ENCODE data around the gene RARB.

The RARB gene

DNA sequence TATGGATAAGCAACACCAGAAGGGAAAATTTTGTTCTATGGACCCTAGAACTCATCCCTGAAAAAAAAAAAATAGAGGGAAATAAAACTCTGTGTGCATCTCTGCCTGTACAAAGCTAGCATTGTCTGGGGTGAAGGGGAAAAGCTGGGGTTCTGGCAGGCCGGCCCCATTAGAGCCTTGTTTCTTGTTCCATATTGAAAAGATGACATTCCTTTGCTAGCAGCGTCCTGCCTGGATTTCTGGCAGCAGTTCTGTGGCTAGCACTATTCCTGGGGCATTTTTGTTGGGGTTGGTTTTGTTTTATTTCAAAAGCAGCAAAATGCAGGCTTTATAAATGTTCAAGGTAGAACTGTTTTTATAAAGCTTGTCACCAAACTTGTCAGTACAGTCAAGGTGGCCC is 45.2 kb downstream of the RARB start:
- DNase-seq = no peak

DNA sequence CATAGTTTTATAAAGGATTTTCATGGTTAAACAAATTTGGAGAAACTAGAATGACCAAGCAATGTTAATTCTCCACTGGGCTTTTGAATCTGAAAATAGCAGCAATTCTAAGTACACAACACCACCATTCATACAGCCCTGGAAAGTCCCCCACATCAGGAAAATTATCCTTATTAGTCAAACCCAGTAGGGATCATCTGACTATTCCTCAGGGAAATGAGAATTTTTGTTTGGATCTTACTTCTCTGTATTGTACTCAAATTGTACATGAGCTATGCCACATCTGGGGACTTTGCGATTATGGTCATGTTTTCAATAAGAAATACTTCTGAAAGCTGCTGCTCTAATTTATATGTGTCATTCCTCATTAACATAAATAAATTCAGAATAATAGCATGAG is 46.0 kb downstream of the RARB start:
- DNase-seq = no peak

DNA sequence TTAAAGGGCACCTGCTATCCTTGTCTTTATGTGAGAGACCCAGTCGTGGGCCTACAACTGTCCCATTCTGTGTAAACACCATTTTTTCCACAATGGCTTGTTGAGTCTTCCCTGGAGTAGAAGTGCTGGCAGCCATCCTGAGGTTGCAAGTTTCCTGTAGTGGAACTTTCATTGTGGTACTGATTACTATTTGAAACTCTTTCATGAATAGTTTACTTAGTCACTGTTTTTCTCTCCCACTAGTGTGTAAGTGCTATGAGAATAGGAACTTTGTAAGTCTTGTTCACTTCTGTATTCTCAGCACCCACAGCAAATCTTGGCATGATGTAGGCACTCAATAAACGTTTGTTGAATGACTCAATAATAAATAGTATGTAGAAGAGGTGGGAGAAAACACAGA is 48.6 kb downstream of the RARB start:
- DNase-seq = no peak

DNA sequence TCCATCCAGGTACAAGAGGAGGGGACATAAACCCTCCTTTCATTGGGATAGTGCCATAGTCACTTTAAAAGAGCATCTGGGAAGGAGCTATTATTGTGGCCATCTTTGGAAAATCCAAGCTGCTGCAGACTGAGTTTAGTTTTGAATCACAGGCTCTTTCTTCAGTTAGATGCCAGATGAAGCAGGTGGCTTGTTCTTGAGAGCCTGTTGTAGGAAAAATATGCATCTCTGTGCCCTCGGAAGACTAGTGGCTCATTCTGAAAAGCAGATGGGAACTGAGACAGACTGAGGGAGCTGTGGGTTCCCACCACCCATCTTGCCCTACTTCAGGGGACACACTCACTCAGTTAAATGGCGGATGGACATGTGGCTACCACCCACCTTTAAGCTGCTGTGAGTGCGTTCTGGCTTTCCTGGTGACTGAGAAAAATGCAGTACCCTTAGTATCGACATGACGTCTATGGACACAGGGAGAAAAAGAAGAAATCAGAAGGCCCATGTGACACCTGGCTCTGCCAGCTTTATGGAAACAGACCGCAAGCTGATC is 50.2 kb downstream of the RARB start:
- no peak for DNase-seq

DNA sequence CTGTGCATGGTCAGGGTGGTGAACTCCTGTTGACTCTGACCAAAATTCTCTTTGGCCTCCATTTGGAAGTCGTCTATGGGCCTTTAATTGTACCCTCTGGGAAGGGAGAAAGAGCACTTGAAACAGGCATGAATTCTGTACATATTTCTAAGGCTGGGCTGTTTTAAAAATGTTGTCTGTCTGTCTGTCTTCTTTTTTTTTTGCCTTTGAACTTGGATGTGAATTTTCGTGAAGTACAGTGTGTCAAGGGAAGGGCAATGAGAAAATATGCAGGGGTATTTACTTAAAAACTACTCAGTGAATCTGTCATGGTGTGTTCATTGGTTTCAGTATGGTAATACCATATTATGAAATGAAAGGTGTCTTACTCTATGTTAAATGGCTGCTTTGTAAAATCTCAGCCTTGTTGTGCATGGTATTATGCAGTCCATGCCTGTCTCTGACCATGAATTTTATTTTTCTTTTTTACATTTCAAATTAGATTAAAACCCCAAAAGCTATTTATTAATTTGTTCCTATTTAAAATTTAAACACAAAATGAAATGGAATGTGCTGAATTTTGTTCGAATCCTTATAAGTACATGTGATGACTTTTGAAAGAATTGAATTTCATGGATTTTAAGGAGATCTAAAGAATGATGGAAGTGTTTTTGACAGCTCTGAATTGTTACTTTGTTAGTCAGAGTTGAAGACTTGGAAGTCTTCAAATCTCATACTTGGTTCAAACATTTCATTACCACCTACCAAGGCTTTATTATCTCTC is 51.1 kb downstream of the RARB start:
- no peak for DNase-seq

DNA sequence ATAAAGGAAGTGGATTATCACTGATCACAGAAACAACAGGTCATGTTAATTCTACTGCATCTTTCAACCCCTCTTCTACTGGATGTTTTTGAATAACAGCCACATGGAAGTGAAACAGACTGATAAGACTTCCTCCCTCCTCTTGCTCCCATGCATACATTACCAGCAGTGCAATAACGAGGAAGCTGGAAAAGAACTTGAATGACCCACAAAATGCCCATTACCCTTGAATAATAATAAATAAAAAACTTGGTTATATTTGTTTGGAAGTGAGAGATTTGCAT is 51.6 kb downstream of the RARB start:
- DNase-seq = no peak

DNA sequence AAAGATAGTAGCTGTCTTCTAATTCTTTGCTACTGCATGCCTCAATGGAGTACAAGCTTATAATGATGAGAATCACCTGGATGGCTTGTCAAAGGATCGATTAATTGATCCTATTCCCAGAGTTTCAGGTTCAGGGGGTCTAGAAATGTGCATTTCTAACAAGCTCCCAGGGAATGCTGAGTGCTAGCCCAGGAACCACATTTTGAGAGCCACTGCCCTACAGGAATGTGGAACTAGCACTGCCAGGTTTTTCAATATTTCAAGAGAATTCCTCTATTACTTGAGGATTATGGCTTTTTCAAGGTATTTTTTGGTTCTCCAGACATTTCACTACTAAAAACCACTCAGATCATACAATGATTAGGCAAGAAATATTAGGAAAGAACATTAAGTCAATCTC is 52.7 kb downstream of the RARB start:
- no peak for DNase-seq

DNA sequence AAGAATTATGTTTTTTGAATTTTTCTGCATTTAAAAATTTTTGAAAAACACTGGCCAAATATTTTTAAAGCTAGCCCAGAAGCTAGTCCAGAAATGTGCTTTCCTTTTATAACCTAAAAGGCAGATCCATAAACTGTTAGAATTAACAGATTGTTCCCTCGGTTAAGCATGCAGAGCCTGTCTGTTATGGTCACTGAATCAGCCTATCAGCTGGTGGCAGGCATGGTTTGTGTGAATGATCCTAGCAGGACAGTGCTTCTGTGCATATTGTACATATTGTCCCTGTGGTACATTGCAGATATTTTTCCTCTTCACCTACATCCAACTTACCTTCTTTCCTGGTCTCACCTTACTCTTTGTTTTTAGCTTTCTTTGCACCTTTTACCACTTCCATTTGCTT is 53.3 kb downstream of the RARB start:
- no peak for DNase-seq

DNA sequence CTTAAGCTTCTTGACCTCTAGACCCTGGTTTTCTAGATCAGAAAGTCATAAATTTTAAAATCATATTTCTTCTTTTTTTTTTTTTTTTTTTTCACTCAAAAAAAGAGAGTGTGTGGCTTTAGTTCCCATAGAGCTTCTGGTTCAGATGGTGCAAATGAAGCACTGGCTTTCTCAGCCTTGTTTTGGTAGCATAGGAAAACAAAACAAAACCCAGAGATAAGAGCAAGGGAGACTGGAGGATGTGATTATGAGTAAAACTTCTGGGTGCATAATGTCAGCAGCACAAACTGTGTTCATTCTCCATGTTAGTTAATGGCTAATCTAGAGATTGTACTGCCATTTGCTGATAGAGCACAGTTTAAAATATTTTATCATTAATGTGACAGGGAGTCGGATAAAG is 55.4 kb downstream of the RARB start:
- DNase-seq = no peak

DNA sequence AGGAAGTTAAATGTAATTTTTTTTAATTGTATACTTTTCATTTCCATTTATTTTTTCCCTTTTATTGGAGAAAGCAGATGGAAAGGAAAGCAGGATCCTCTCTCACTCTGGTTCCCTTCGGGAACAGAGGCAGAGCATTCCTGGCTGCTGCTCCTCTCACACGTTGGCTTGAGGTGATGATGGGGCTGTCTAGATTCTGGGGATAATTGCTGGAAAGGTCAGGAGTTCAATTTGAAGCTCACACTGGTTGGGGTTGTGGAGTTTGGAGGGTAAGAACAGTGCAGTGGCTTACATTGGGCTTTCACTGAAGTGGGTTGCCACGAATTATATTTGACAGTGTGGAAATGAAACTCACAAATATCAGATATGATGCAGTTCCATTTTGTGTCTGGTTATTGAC is 57.6 kb downstream of the RARB start:
- DNase-seq = no peak

DNA sequence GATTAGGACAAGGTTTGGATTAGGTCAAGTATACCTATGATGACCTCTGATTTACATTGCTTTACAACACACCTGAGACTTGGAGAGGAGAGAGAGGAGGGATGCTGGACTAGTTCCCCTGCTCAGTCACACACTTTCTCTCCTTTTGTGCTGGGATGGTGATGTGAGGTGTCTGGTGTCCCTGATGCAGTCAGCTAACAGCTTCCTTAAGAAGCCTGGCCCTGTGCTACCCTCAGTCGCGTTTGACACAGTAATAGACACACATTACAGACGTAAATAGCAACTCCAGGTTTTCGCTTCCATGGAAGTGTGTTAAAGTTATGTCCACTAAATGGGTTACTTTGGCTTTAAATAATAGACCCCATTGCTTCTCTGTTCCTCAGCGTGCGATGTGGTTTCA is 58.9 kb downstream of the RARB start:
- no peak for DNase-seq

DNA sequence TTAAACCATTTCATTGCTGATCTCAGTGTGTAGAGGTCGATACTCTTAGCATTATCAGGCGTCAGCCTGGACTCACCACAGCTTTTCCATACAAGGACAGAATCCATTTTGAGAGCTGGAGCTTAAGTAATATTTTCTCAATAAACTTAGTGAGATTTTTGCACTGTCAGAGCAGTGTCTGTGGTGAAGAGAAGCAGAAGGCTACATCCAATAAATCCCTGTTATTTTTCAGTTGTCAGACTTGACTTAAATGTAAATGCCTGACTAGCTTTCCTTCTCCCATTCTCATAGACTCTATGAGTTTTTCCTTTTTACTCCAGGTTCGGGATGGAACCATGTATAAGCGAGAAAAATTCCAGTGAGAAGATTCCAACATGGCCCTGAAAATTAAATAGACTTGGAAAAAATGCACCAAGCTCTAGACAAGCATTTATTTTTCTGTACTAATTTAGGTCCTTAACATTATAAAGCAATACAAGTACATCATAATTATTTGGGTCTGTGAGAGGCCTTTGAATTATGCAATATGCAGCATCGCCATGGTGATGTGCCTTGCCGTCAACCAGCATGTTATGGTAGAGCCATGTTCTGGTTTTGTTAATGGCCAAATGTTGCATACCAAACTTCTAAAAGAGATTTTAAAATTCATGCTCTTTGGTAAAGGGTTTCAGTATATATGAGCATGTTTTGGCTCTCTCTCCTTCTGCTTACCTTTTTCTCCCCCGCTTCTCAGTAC is 62.0 kb downstream of the RARB start:
- no peak for DNase-seq

DNA sequence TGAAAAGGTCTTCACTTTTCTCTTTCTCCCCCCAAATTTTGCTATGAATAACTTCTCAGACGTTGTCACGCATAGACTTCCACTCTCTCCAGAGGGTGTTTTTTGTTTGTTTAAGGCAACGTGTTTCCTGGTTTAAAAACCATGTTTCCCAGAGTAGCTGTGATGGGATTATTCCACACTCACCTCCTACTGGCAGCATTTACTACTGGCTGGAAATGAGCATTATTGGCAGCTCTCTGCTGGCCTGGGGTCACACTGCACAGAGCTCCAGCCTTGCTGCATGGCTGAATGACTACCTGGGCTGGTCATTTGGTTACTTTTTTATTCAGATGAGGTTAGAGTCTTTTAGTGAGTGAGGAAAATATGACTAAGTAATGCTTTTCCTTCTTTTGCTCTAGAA is 65.2 kb downstream of the RARB start:
- DNase-seq = no peak

DNA sequence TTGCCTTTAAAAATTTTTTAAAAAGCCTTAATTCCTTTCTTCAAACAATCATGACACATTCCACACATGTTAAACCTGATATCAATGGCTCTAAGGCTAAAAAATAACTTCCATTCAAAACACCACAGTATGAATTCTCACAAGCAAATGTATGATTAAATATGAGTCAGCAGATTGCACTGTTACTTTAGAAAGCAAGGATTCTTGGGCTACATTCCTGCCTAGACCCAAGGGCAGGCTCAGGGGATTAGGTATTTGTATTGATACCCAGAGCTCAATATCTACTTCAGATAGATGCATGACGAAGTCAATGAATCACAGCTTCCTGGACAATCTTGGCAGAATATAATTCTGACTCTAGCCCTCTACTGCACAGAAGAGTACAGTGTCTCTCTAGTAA is 65.7 kb downstream of the RARB start:
- no peak for DNase-seq

DNA sequence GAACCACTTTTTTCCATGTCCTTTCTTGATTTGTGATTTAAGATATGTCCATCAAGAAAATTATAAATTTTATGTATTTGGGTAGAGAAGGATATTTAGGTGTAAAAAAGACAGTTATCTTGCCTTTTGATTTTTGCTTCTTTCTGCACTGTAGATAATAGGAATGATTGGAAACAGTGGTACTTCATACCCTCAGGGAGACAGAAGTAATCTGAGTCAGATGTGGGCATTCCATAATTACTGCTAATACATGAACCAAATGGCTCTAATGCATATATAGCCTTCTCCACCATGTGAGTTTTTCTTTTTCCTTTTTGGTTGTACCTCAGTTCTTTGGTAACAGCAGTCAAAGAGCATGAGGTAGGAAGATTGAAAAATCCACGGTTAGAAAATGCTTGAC is 67.2 kb downstream of the RARB start:
- no peak for DNase-seq

DNA sequence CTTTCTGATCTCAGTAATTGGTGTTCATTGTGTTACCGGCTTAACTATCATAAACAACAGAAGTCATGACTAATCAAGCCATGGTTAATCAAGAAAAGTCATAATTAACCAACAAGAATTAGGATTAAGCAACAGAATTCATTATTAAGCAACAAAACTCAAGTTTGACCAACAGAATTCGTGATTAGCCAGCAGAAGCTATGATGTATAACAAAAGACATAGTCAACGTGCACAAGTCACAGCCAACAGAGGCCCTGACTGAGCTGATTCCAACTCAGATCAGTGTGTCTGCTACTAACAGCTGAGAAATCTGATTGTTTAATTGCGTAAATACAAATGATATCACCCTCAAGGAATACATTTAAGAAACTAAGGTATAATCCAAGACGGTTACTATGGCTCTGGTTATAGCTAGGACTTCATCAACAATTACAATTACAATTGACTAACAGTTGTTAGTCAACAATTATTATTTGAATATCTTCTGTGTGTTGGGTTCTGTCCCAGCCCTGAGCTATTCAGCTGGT is 67.7 kb downstream of the RARB start:
- DNase-seq = no peak

DNA sequence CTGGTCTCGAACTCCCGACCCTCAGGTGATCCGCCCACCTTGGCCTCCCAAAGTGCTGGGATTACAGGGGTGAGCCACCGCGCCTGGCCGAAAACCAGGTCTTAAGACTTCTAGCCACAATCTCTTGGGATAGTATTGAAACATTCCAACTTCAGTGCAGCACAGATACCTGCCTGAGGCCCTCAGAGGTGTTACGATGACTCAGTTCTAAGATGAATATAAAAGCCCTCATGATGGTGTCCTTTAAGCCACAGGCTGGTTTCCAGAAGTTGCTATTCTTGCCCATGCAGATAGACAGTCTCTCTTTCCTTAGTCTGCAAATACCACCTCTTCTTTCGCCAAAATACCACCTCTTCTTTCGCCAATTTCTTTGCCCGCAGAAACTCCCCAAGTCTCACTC is 69.0 kb downstream of the RARB start:
- no peak for DNase-seq

DNA sequence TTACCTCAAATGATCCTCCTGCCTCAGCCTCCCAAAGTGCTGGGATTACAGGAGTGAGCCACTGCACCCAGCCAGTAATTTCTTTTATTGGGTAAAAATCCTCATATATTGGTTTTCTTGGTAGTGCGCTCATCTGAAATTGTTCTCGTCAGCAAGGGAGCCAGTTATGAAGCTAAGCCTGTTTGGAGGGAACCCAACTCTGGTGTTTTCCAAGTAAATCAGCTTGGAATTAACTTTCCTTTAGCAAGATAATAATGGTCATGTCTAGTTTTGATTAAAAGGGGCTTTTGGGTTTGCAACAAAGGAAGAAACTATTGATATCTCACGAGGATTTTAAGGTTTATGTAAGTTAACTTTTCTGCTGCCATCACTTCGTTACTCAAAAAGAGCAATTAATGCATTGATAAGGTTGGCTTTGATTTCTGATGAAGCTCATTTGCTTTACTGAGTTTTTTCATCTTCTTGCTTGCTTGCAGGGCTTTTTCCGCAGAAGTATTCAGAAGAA is 72.7 kb downstream of the RARB start:
- DNase-seq = no peak

DNA sequence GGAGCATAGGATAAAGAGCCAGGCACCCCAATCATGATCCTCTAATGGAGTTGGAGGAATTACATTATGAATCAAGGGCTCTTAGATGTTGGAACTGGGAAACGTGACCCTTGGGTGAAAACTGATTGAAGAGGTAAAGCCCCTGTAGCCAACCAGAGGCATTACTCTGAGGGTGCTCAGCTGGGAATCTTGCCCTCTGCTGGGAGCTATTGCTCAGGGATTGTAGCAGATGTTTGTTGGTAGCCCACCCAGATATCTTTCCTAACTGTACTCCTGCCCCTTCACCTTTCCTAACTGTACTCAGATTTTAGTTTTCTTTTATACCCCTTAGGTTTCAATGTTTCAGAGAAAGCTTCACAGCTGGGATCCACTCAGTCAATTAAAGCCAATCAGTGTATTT is 74.2 kb downstream of the RARB start:
- DNase-seq = no peak

DNA sequence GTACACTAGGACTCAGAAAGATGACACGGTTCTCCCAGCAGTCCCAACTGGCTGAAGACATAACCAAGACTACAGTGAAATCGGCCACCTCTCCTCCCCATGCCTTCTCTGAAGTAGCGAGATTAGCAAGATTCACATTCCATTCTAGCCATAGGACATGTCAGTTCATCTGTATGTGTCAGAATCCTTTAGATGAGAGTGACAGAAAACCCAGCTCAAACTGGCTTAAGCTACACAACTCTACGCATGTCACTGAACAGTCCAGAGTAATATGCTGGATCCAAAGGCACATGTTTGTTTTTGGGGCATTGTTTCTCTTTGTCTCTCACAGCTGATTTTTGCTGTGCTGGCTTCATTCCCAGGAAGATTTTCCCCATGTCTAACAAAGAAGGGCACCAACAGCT is 75.8 kb downstream of the RARB start:
- DNase-seq = no peak

DNA sequence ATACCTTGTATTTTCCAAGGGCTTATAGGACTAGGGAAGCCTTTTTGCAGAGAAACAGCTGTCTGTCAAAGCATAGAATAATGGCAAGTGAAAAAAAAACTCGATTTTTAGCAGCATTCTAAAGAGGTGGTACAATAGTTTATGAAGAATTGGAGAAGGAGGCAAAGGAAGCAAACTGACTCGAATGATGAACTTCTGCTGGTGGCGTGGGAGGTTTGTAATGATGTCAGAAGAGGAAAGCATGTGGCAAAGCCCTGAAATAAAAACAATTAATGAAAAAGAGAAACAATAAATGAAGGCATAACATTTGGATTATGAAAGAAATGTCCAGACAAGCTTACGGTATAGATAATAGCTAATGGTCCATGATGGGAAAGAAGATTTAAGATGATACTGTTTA is 77.5 kb downstream of the RARB start:
- DNase-seq = no peak

DNA sequence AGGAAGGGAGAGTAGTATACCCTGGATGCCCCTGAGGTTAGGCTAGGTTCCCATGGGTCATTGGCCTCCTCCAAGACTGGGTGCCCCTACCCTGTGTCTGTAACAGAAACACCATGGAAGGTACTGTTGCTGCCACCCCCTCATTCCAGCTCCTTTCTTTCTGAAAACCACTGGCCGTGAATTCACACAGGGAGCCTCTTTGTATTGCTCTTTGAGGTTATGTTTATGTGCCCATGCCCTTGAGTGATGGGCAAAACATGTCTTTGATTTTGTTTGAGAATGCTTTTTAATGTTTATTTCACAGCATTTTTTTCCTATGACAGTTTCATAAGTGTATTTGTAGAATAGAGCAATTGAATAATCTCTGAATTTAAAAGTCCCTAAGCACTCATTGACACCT is 79.7 kb downstream of the RARB start:
- no peak for DNase-seq

DNA sequence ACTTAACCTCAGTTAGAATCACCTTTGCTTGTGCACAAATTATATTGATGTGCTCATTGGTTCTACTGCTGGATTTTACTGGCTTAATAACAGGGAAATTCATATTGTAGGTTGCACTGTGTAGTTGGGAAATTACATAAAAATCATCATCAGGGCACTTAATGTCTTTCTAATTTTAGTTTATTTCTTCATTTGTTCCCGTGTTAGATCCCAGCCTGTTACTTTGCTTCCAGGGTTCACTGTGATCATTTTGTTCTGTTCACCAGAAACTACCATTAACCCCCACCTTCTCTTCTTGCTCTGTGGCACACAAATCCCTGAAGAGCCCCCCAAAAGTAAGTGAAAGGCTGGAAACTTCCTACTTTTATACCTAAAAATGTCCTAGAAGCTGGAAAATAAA is 80.4 kb downstream of the RARB start:
- no peak for DNase-seq

DNA sequence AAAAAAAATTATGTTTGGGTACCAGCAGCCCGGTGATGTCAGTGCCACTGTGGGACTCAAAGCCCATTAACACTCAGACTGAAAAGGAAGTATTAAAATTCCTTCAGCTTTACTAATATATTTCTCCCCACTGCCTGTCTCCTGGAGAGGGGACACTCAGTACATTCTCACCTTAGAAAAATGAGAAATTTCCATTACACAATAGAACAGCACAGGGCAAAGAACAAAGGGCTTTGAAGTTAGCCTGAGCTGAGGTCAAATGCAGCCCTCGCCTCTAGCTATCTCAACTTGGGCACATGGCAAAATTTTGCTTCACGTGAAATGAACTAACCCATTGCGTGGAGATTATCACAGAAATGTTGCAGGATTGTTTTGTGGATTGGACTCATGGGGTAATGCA is 80.8 kb downstream of the RARB start:
- DNase-seq = no peak

Measured in CD4-positive, alpha-beta T cell treated with Interleukin-4 for 1 hour (primary cell).